Stomach smooth muscle (tissue), 2 donors: ENCODE results near the gene ABRACL.

Experiments used
- H3K27ac ChIP-seq: one replicate; pipeline ENCODE4 v1.7.0; 2013; ENCODE audit warnings: mild to moderate bottlenecking, low read length, inconsistent platforms
- H3K27me3 ChIP-seq, 2 donors: one replicate each; pipeline ENCODE4 v1.7.0; 2013; ENCODE audit warnings: low read length in 2 of 2; ENCODE audit not compliant: insufficient read depth in 2 of 2, control insufficient read depth in 1 of 2
- H3K36me3 ChIP-seq, 2 donors: one replicate each; pipeline ENCODE4 v1.7.0; 2013; ENCODE audit warnings: low read length in 2 of 2; ENCODE audit not compliant: control insufficient read depth in 2 of 2, insufficient read depth in 2 of 2
- H3K4me1 ChIP-seq: one replicate; pipeline ENCODE4 v1.7.0; 2013; ENCODE audit warnings: low read length; ENCODE audit not compliant: control insufficient read depth, insufficient read depth
- H3K4me3 ChIP-seq, 2 donors: one replicate each; pipeline ENCODE4 v1.7.0; 2013; ENCODE audit warnings: low read length in 2 of 2
- H3K9ac ChIP-seq, 2 donors: one replicate each; pipeline ENCODE4 v1.7.0; 2013; ENCODE audit warnings: low read length in 2 of 2, mild to moderate bottlenecking in 1 of 2
- H3K9me3 ChIP-seq, 2 donors: one replicate each; pipeline ENCODE4 v1.7.0; 2013; ENCODE audit warnings: low read length in 2 of 2; ENCODE audit not compliant: control insufficient read depth in 2 of 2
- donor health status: healthy.
- donor health status: Pancreatic carcinoma.

The ABRACL gene

GRCh38 chr6:139054001-139054400 lies 25.5 kb downstream of the ABRACL start:
- Histone ChIP-seq H3K36me3 (no peaks in the 10 kb centered on the region), H3K27ac (no peak overlapping the region), H3K27me3 (no peaks in the 10 kb centered on the region), H3K4me3 (no peak overlapping the region), H3K9me3 (no peaks in the 10 kb centered on the region), H3K4me1 (peaks cover 6% of the 10 kb centered on the region), H3K9ac (no peak overlapping the region)

GRCh38 chr6:139055709-139056108 lies 27.2 kb downstream of the ABRACL start:
- no peaks in the 10 kb centered on the region for H3K36me3 ChIP-seq

DNA sequence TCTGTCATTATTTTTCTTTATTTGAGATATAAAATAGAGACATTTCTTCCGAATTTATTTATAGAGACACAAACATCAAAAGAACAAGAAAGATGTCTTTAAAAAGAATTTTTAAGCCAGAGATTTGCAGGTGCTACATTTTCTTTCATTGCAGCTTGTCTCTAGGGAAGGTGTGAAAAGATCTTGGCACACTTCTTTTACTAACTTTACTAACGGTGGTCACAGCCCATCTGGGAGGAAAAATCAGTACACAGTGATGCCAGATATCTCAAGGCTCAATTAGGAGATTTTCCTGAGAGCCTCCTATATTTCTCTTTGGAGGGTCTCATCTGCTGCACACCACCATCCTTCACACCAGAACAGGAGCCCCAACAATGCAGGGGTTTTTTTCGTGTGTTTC lies 29.5 kb downstream of the ABRACL start:
- Histone ChIP-seq H3K9ac (no peak overlapping the region), H3K27ac (no peak overlapping the region), H3K4me1 (peaks cover 4% of the 10 kb centered on the region), H3K27me3 (no peaks in the 10 kb centered on the region), H3K4me3 (no peak overlapping the region), H3K36me3 (no peaks in the 10 kb centered on the region), H3K9me3 (no peaks in the 10 kb centered on the region)

More at GRCh38 chr6:139055709-139056108, 27.2 kb downstream of the ABRACL start:
- Histone ChIP-seq H3K27ac (no peak overlapping the region), H3K27me3 (no peaks in the 10 kb centered on the region), H3K9me3 (no peaks in the 10 kb centered on the region), H3K4me1 (peaks cover 6% of the 10 kb centered on the region), H3K4me3 (no peak overlapping the region), H3K9ac (no peak overlapping the region)

- H3K4me1 ChIP-seq, result no peaks in the 10 kb centered on the region
- no peak overlapping the region for H3K27ac ChIP-seq
Observed at GRCh38 chr6:139060332-139060731, 31.8 kb downstream of the ABRACL start.

GRCh38 chr6:139062932-139063646 lies 34.5 kb downstream of the ABRACL start:
- H3K27me3 ChIP-seq, result no peaks in the 10 kb centered on the region
- no peaks in the 10 kb centered on the region for H3K4me1 ChIP-seq
- H3K4me3 ChIP-seq, result no peak overlapping the region
- H3K36me3 ChIP-seq, result no peaks in the 10 kb centered on the region
- H3K27ac ChIP-seq, result no peak overlapping the region
- H3K9me3 ChIP-seq, result no peaks in the 10 kb centered on the region
- no peak overlapping the region for H3K9ac ChIP-seq

More at GRCh38 chr6:139060332-139060731, 31.8 kb downstream of the ABRACL start:
- Histone ChIP-seq H3K36me3 (no peaks in the 10 kb centered on the region), H3K9me3 (no peaks in the 10 kb centered on the region), H3K27me3 (no peaks in the 10 kb centered on the region), H3K4me3 (no peak overlapping the region), H3K9ac (no peak overlapping the region)

GRCh38 chr6:139064981-139065665 lies 36.6 kb downstream of the ABRACL start:
- H3K9ac ChIP-seq, result no peak overlapping the region
- no peaks in the 10 kb centered on the region for H3K9me3 ChIP-seq
- no peak overlapping the region for H3K27ac ChIP-seq
- no peaks in the 10 kb centered on the region for H3K4me1 ChIP-seq
- no peaks in the 10 kb centered on the region for H3K27me3 ChIP-seq
- H3K36me3 ChIP-seq, result no peaks in the 10 kb centered on the region
- no peak overlapping the region for H3K4me3 ChIP-seq

DNA sequence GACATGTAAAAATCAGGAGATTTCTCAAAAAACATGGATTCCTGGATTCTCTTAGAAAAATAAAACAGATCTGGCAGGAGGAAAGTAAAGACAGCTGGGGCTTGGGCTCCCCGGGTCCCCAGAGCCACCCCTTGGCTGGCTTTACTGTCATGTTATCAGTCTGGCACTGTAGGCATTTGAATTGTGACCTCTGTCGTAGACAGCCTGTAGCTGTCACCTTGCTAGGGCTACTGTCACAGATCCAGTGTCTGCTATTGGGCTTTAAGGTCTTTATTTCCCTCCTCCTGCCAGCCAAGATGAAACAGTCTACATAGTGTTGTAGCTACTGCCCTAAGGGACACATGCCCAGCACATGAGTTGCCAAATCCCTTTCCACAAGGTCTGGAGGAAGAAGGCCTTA lies 37.5 kb downstream of the ABRACL start:
- H3K36me3 ChIP-seq, result no peaks in the 10 kb centered on the region
- no peaks in the 10 kb centered on the region for H3K27me3 ChIP-seq
- H3K9me3 ChIP-seq, result no peaks in the 10 kb centered on the region
- H3K4me1 ChIP-seq, result no peaks in the 10 kb centered on the region
- H3K4me3 ChIP-seq, result no peak overlapping the region
- no peak overlapping the region for H3K27ac ChIP-seq
- no peak overlapping the region for H3K9ac ChIP-seq

DNA sequence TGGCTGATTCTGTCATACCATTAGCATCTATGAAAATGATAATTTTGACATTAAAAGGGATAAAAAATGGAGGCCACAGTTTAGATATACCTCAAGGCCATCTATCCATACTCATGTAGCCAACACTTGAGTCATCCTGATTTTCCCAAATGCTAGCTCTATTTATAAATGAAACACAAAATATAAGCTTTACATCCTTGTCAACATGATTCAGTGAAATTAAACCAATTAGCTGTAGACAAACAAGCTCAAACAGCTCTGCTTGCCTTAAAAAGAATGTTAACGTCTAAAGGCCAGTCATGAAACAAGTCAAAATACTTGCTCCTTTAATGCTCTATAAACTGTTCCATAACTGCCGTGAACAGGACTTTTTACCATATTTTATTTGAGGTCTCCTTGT lies 40.3 kb downstream of the ABRACL start:
- Histone ChIP-seq H3K27me3 (no peaks in the 10 kb centered on the region), H3K9me3 (no peaks in the 10 kb centered on the region), H3K9ac (no peak overlapping the region), H3K4me1 (no peaks in the 10 kb centered on the region), H3K4me3 (no peak overlapping the region), H3K27ac (no peak overlapping the region), H3K36me3 (no peaks in the 10 kb centered on the region)

DNA sequence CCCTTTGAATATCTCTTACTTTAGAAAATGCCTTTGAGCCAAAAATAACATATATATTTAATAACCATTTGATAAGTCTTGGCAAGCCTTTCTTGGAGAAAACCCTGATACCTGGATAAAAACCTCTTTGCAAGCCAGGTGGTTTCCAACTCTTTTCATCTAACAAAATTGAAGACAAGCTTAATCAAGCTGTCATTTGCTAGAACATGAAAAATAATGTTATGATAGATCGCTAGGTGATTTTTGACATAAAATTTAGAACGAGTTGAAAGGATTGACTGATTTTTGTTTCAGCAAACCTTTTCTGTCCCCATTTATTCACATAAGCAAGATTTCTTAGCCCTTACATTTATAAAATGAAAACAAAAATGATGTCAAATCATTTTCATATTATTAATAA lies 44.6 kb downstream of the ABRACL start:
- H3K27me3 ChIP-seq, result no peaks in the 10 kb centered on the region
- no peaks in the 10 kb centered on the region for H3K9me3 ChIP-seq
- no peak overlapping the region for H3K4me3 ChIP-seq
- no peak overlapping the region for H3K27ac ChIP-seq
- no peaks in the 10 kb centered on the region for H3K4me1 ChIP-seq
- H3K9ac ChIP-seq, result no peak overlapping the region
- H3K36me3 ChIP-seq, result no peaks in the 10 kb centered on the region

DNA sequence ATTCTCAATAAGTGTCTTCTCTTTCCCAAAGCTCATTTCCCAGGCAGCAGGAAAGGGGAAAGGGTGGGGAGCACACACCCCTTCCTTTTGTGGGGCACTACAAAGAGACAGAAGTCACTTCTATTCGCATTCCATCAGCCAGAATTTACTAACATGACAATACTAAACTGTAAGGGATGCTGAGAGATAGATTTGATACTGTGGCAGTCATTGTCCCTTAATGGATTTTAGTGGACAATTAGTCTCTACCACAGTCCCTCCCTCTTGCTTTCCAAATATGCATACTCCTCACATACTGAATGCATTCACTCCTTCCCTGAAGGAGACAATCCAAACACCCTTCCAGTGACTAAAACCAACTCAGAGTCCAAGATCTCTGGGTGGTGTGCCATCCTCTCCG lies 50.5 kb downstream of the ABRACL start:
- H3K9me3 ChIP-seq, result no peaks in the 10 kb centered on the region
- H3K27me3 ChIP-seq, result no peaks in the 10 kb centered on the region
- H3K4me1 ChIP-seq, result no peaks in the 10 kb centered on the region
- H3K4me3 ChIP-seq, result no peak overlapping the region
- no peak overlapping the region for H3K27ac ChIP-seq
- no peak overlapping the region for H3K9ac ChIP-seq
- H3K36me3 ChIP-seq, result no peaks in the 10 kb centered on the region

GRCh38 chr6:139080255-139080920 lies 51.8 kb downstream of the ABRACL start:
- Histone ChIP-seq H3K27me3 (no peaks in the 10 kb centered on the region), H3K9ac (no peak overlapping the region), H3K36me3 (no peaks in the 10 kb centered on the region), H3K27ac (no peak overlapping the region), H3K4me3 (no peak overlapping the region), H3K9me3 (no peaks in the 10 kb centered on the region), H3K4me1 (no peaks in the 10 kb centered on the region)
